Measurements from ENCODE around the gene NFRKB. TPM values are rescaled to one million over a fixed set of nuclear protein-coding genes. Genes with fewer than 3 reads are reported as not detected.

Gene NFRKB
- total RNA-seq, 2 donors from 2014 or later, result 18.5 to 19.2 TPM

DNA sequence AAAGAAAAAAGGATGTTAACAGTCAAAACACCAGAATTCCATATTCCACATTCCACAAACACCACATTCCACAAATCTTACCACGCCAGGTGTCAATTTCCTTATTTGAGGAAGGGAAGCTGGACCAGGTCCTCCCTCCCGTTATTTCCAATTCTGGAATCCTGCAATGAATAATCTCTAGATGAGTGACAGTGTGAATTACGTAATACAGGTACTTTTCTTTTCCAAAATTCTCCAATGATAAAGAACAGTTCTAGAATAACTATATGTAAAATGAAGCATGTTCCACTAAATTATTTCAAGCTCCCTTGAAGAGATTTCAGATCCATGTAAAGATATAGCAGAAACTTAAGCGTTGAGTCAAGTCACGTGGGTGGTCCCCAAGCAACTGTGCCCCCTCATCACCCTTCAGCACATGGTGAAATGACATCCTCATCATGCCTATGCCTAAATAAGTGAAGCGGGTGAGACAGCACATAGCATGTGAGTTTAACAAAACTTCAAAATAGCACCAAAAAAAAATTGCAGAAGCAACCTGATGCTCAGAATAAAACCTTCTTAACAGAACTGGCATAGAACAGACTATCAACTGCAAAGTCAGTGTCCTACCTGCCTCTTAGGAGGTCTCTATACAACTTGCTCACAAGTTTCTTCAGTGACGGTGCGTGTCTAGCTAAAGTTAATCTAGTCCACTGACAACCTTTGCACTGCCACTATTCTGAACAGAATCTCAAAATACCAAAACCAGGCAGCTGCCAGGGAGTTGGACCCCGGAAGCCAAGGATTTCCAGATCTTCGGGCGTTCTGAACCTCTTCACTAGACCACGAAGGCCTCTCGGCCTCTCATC, 876 bp downstream of the NFRKB start:
- no peak for DNase-seq
- intact Hi-C loops (cut with DNase I), result no loop called here
- Histone ChIP-seq H3K4me3 (peak overlapping the region; percentile 95), H3K9ac (ENCODE audit: low read depth in 2 of 2, low read length in 2 of 2) (peak overlapping the region; percentile 80 to 87), H3K27me3 (no peaks in the 10 kb centered on the region), H3K9me3 (no peaks in the 10 kb centered on the region), H3K36me3 (peaks cover 7% of the 10 kb centered on the region), H3K4me1 (no peaks in the 10 kb centered on the region), H3K27ac (peak overlapping the region; percentile 72)
- TF ChIP-seq, protein P1, sequence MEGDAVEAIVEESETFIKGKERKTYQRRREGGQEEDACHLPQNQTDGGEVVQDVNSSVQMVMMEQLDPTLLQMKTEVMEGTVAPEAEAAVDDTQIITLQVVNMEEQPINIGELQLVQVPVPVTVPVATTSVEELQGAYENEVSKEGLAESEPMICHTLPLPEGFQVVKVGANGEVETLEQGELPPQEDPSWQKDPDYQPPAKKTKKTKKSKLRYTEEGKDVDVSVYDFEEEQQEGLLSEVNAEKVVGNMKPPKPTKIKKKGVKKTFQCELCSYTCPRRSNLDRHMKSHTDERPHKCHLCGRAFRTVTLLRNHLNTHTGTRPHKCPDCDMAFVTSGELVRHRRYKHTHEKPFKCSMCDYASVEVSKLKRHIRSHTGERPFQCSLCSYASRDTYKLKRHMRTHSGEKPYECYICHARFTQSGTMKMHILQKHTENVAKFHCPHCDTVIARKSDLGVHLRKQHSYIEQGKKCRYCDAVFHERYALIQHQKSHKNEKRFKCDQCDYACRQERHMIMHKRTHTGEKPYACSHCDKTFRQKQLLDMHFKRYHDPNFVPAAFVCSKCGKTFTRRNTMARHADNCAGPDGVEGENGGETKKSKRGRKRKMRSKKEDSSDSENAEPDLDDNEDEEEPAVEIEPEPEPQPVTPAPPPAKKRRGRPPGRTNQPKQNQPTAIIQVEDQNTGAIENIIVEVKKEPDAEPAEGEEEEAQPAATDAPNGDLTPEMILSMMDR (IDR thresholded peaks at IDR 0.05), result no peak

DNA sequence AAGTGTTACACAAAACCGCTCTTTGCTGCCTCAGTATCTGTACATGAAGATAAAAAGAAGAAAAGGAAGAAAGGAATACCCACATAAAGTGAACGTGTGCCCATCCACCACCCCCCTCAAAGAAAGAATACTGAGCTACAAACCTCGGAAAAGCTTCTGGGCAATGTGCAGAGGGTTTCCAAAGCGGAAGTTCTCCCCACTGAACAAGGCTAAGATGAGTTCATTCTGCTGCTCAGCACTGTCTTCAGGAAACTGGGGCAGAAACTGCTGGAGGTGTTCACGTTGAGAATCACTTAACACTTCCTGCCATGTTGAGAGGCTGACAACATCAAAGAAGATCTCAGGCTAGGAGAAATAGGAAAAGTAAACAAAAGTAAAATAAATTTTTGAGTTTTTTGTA, 6.9 kb downstream of the NFRKB start:
- TF ChIP-seq, protein P1 (IDR thresholded peaks at IDR 0.05), result no peak
- H3K4me1 ChIP-seq, result no peaks in the 10 kb centered on the region
- no peak for DNase-seq
- no peaks in the 10 kb centered on the region for H3K9me3 ChIP-seq
- peaks cover 24% of the 10 kb centered on the region for H3K36me3 ChIP-seq
- intact Hi-C loops (cut with DNase I), result no loop called here
- no peak overlapping the region for H3K27ac ChIP-seq
- H3K4me3 ChIP-seq, result no peak overlapping the region
- H3K9ac ChIP-seq (ENCODE audit: low read depth in 2 of 2, low read length in 2 of 2), result no peak overlapping the region
- H3K27me3 ChIP-seq, result no peaks in the 10 kb centered on the region

DNA sequence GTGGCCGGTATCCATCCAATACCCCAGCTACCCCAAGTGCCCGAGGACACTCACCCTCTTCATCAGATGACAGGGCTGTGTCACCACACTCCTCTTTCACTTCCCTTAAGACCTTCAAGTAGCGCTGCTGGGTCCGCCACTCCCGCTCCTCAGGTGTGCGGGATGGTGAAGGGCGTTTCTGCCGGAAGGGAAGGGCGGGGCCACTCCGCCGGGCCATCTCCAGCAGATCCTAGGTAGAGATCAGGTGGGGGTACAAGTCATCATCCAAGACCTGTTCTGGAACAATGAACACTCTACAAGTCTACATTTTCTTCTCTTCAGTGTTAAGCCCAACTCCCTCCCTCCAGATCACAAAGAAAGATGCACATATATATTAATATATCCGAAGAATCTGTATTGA, 10.0 kb downstream of the NFRKB start:
- Histone ChIP-seq H3K4me3 (no peak overlapping the region), H3K36me3 (peaks cover 17% of the 10 kb centered on the region), H3K27ac (no peak overlapping the region), H3K9ac (ENCODE audit: low read depth in 2 of 2, low read length in 2 of 2) (no peak overlapping the region), H3K4me1 (no peaks in the 10 kb centered on the region), H3K9me3 (no peaks in the 10 kb centered on the region), H3K27me3 (no peaks in the 10 kb centered on the region)
- DNase-seq, result no peak
- intact Hi-C loops (cut with DNase I), result no loop called here
- TF ChIP-seq, protein P1 (IDR thresholded peaks at IDR 0.05), result no peak

DNA sequence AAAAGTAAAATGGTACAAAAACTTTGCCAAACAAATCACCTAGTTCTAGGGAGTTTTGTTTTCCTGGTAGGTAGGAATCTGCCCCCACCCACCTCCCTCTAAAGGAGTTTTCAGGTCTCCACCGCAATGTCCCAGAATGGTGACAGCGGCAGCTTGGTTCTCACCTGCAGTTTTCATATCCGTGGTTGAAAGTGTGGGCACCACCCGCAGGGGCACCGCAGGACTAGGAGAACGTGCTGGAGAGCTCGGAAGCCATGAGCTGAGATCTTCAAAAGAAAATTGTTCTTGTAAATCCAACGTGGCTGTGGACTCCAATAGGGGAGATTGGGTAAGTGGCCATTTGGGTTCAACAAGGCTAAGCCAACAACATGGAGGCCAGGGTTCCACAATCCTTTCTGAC, 10.8 kb downstream of the NFRKB start:
- H3K4me3 ChIP-seq, result no peak overlapping the region
- DNase-seq, result no peak
- intact Hi-C loops (cut with DNase I), result no loop called here
- TF ChIP-seq, protein P1 (IDR thresholded peaks at IDR 0.05), result no peak
- H3K9ac ChIP-seq (ENCODE audit: low read depth in 2 of 2, low read length in 2 of 2), result no peak overlapping the region
- peaks cover 17% of the 10 kb centered on the region for H3K36me3 ChIP-seq
- H3K9me3 ChIP-seq, result no peaks in the 10 kb centered on the region
- H3K4me1 ChIP-seq, result no peaks in the 10 kb centered on the region
- H3K27ac ChIP-seq, result no peak overlapping the region
- H3K27me3 ChIP-seq, result no peaks in the 10 kb centered on the region

DNA sequence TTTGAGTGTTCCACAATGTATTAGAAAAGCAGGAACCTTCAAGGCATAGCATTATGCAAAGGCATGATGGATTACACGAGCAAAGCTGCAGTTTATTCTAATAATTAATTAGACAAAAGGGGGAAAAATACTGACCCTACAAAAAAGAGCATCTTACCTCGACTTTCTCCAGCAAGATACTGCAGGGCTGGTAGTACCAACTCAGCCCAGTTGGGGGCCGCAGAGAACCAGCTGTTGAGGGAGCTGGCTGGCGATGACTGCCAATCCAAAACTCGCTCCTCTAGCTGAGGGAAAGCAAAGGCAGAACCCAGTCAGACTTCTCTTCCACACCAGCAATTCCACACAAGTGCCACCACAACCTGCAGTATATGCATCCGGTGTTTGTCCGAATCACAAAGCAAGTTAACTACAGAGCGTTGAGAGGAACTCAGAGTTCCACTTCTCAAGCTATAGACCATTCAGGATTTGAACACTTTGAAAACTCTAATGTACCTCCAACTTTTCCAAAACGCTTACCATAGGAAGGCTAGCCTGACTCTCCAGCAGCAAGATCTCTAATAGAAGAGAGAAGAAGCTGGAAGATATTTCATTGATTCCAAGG, 13.7 kb downstream of the NFRKB start:
- intact Hi-C loops (cut with DNase I), result no loop called here
- Histone ChIP-seq H3K4me3 (no peak overlapping the region), H3K9me3 (no peaks in the 10 kb centered on the region), H3K27me3 (no peaks in the 10 kb centered on the region), H3K36me3 (peaks cover 13% of the 10 kb centered on the region), H3K4me1 (no peaks in the 10 kb centered on the region), H3K27ac (no peak overlapping the region), H3K9ac (ENCODE audit: low read depth in 2 of 2, low read length in 2 of 2) (no peak overlapping the region)
- TF ChIP-seq, protein P1 (IDR thresholded peaks at IDR 0.05), result peak; percentile 44
- DNase-seq, result peak; percentile 38

All from colonic mucosa (tissue), 4 donors.